HEK293 (cell line): Measurements from ENCODE around the gene EHD2.

Experiments used
- BCL6B ChIP-seq: fragments of 450-650 bp; formaldehyde crosslinking; IDR thresholded peaks from 2 replicates; pipeline ENCODE4 v1.5.1; 2017; ENCODE audit warnings: missing biosample characterization, missing genetic modification characterization
- GFI1B ChIP-seq: fragments of 450-650 bp; formaldehyde crosslinking; IDR thresholded peaks from 2 replicates; pipeline ENCODE4 v1.5.1; 2016; ENCODE audit warnings: missing biosample characterization, missing genetic modification characterization
- GLIS1 ChIP-seq: fragments of 450-650 bp; formaldehyde crosslinking; IDR thresholded peaks from 2 replicates; pipeline ENCODE4 v1.5.1; 2016; ENCODE audit warnings: missing biosample characterization, missing genetic modification characterization
- HOXD13 ChIP-seq: sonication (generic); formaldehyde crosslinking; IDR thresholded peaks from 2 replicates; pipeline ENCODE4 v1.8.0; 2022; ENCODE audit warnings: missing genetic modification reagents, borderline replicate concordance
- KLF8 ChIP-seq: fragments of 450-650 bp; formaldehyde crosslinking; IDR thresholded peaks from 2 replicates; pipeline ENCODE4 v1.5.1; 2016; ENCODE audit warnings: missing biosample characterization, missing genetic modification characterization
- KLF9 ChIP-seq: fragments of 450-650 bp; formaldehyde crosslinking; IDR thresholded peaks from 2 replicates; pipeline ENCODE4 v1.5.1; 2016; ENCODE audit warnings: missing biosample characterization, missing genetic modification characterization, low read depth
- PRDM1 ChIP-seq: fragments of 450-650 bp; formaldehyde crosslinking; IDR thresholded peaks from 2 replicates; pipeline ENCODE4; 2016; ENCODE audit warnings: missing biosample characterization, missing genetic modification characterization
- PRDM6 ChIP-seq: fragments of 450-650 bp; formaldehyde crosslinking; IDR thresholded peaks from 2 replicates; pipeline ENCODE4 v1.5.1; 2017; ENCODE audit warnings: missing biosample characterization, missing genetic modification characterization
- RBAK ChIP-seq: fragments of 450-650 bp; formaldehyde crosslinking; IDR thresholded peaks from 2 replicates; pipeline ENCODE4 v1.5.1; 2016; ENCODE audit warnings: missing biosample characterization, missing genetic modification characterization
- SETDB1 ChIP-seq: IDR thresholded peaks from one replicate; pipeline ENCODE4 v1.6.1; 2017; ENCODE audit warnings: mild to moderate bottlenecking, low read length, moderate library complexity, mixed read lengths; ENCODE audit not compliant: insufficient read length
- SP7 ChIP-seq: fragments of 450-650 bp; formaldehyde crosslinking; IDR thresholded peaks from 2 replicates; pipeline ENCODE4 v1.5.1; 2016; ENCODE audit warnings: missing biosample characterization, missing genetic modification characterization
- ZBTB17 ChIP-seq: fragments of 450-650 bp; formaldehyde crosslinking; IDR thresholded peaks from 2 replicates; pipeline ENCODE4 v1.5.1; 2016; ENCODE audit warnings: missing biosample characterization, missing genetic modification characterization
- ZBTB44 ChIP-seq: fragments of 450-650 bp; IDR thresholded peaks from 2 replicates; pipeline ENCODE4 v1.5.1; 2018; ENCODE audit warnings: missing biosample characterization, mild to moderate bottlenecking, missing genetic modification characterization
- ZNF169 ChIP-seq: fragments of 450-650 bp; formaldehyde crosslinking; IDR thresholded peaks from 2 replicates; pipeline ENCODE4 v1.5.1; 2016; ENCODE audit warnings: missing biosample characterization, missing genetic modification characterization
- ZNF211 ChIP-seq: fragments of 450-650 bp; formaldehyde crosslinking; IDR thresholded peaks from 2 replicates; pipeline ENCODE4 v1.5.1; 2016; ENCODE audit warnings: low read depth, missing biosample characterization, missing genetic modification characterization
- ZNF221 ChIP-seq: fragments of 450-650 bp; formaldehyde crosslinking; IDR thresholded peaks from 2 replicates; pipeline ENCODE4 v1.5.1; 2017; ENCODE audit warnings: missing biosample characterization, missing genetic modification characterization, borderline replicate concordance
- ZNF311 ChIP-seq: fragments of 450-650 bp; formaldehyde crosslinking; IDR thresholded peaks from 2 replicates; pipeline ENCODE4 v1.5.1; 2017; ENCODE audit warnings: missing biosample characterization, missing genetic modification characterization, borderline replicate concordance
- ZNF366 ChIP-seq: fragments of 450-650 bp; formaldehyde crosslinking; conservative IDR thresholded peaks from 2 replicates; pipeline ENCODE4 v1.5.1; 2016; ENCODE audit warnings: missing biosample characterization, missing genetic modification characterization
- ZNF398 ChIP-seq: fragments of 450-650 bp; formaldehyde crosslinking; IDR thresholded peaks from 2 replicates; pipeline ENCODE4 v1.5.1; 2017; ENCODE audit warnings: missing biosample characterization, missing genetic modification characterization
- ZNF426 ChIP-seq: fragments of 450-650 bp; formaldehyde crosslinking; IDR thresholded peaks from 2 replicates; pipeline ENCODE4 v1.5.1; 2017; ENCODE audit warnings: missing biosample characterization, missing genetic modification characterization, mild to moderate bottlenecking, inconsistent platforms, moderate library complexity
- ZNF510 ChIP-seq: fragments of 450-650 bp; formaldehyde crosslinking; IDR thresholded peaks from 2 replicates; pipeline ENCODE4 v1.5.1; 2018; ENCODE audit warnings: mild to moderate bottlenecking, missing genetic modification characterization, missing biosample characterization; ENCODE audit not compliant: insufficient replicate concordance
- ZNF514 ChIP-seq: fragments of 450-650 bp; formaldehyde crosslinking; IDR thresholded peaks from 2 replicates; pipeline ENCODE4 v1.5.1; 2016; ENCODE audit warnings: missing biosample characterization, missing genetic modification characterization
- ZNF521 ChIP-seq: fragments of 450-650 bp; formaldehyde crosslinking; IDR thresholded peaks from 2 replicates; pipeline ENCODE4 v1.5.1; 2017; ENCODE audit warnings: missing biosample characterization, mild to moderate bottlenecking, missing genetic modification characterization
- ZNF548 ChIP-seq: fragments of 450-650 bp; formaldehyde crosslinking; IDR thresholded peaks from 2 replicates; pipeline ENCODE4 v1.5.1; 2016; ENCODE audit warnings: missing biosample characterization, missing genetic modification characterization
- ZNF549 ChIP-seq: fragments of 450-650 bp; IDR thresholded peaks from 2 replicates; pipeline ENCODE4 v1.5.1; 2018; ENCODE audit warnings: missing biosample characterization, missing genetic modification characterization, mild to moderate bottlenecking, inconsistent platforms, moderate library complexity
- ZNF555 ChIP-seq: fragments of 450-650 bp; formaldehyde crosslinking; conservative IDR thresholded peaks from 2 replicates; pipeline ENCODE4 v1.5.1; 2017; ENCODE audit warnings: missing biosample characterization, mild to moderate bottlenecking, missing genetic modification characterization, inconsistent platforms
- ZNF600 ChIP-seq: fragments of 450-650 bp; formaldehyde crosslinking; IDR thresholded peaks from 2 replicates; pipeline ENCODE4 v1.5.1; 2016; ENCODE audit warnings: missing biosample characterization, missing genetic modification characterization
- ZNF626 ChIP-seq: fragments of 450-650 bp; sonication (Bioruptor Pico); formaldehyde crosslinking; IDR thresholded peaks from 2 replicates; pipeline ENCODE4 v1.5.1; 2018; ENCODE audit warnings: missing biosample characterization, missing genetic modification characterization, inconsistent platforms
- ZNF677 ChIP-seq: fragments of 450-650 bp; IDR thresholded peaks from 2 replicates; pipeline ENCODE4 v1.5.0; 2018; ENCODE audit warnings: missing biosample characterization, mild to moderate bottlenecking, missing genetic modification characterization, moderate library complexity
- ZNF707 ChIP-seq: fragments of 450-650 bp; formaldehyde crosslinking; IDR thresholded peaks from 2 replicates; pipeline ENCODE4 v1.5.1; 2016; ENCODE audit warnings: missing biosample characterization, missing genetic modification characterization
- ZNF785 ChIP-seq: fragments of 450-650 bp; formaldehyde crosslinking; IDR thresholded peaks from 2 replicates; pipeline ENCODE4 v1.5.1; 2016; ENCODE audit warnings: missing biosample characterization, missing genetic modification characterization
- ZSCAN23 ChIP-seq: fragments of 450-650 bp; formaldehyde crosslinking; IDR thresholded peaks from 2 replicates; pipeline ENCODE4 v1.5.1; 2016; ENCODE audit warnings: missing biosample characterization, missing genetic modification characterization
- ZSCAN30 ChIP-seq: fragments of 450-650 bp; IDR thresholded peaks from 2 replicates; pipeline ENCODE4 v1.5.1; 2018; ENCODE audit warnings: missing biosample characterization, mild to moderate bottlenecking, missing genetic modification characterization, moderate library complexity
- ZSCAN4 ChIP-seq: fragments of 450-650 bp; formaldehyde crosslinking; IDR thresholded peaks from 2 replicates; pipeline ENCODE4 v1.5.1; 2017; ENCODE audit warnings: missing biosample characterization, missing genetic modification characterization

EHD2 gene

GRCh38 chr19:47745010-47745901, 32.0 kb downstream of the EHD2 start, which contains the start of gene NOP53 (continued):
- TF ChIP-seq ZBTB44, result no peak
- TF ChIP-seq ZNF221 (tag by site-specific recombination), result no peak
- TF ChIP-seq ZNF677 (tag by site-specific recombination), result no peak
- peak; percentile 74; the same call in 1 of the 2 replicates for TF ChIP-seq BCL6B (tag by site-specific recombination)
- no peak for TF ChIP-seq ZNF626 (tag by site-specific recombination)
- no peak for TF ChIP-seq ZNF785 (tag by site-specific recombination)
- TF ChIP-seq ZNF426 (tag by site-specific recombination), result no peak
- TF ChIP-seq RBAK (tag by site-specific recombination), result no peak
- TF ChIP-seq ZSCAN4, result no peak
- TF ChIP-seq ZNF548 (tag by site-specific recombination), result no peak
- TF ChIP-seq ZNF549 (tag by site-specific recombination), result no peak
- peak; percentile 76 for TF ChIP-seq ZBTB17
- TF ChIP-seq ZSCAN23 (tag by site-specific recombination), result no peak
- no peak for TF ChIP-seq ZNF514 (tag by site-specific recombination)
- no peak for TF ChIP-seq ZNF510 (tag by site-specific recombination)
- no peak for TF ChIP-seq PRDM1 (tag by site-specific recombination)
- TF ChIP-seq ZNF169 (tag by site-specific recombination), result no peak
- no peak for TF ChIP-seq ZSCAN30 (tag by site-specific recombination)
- no peak for TF ChIP-seq HOXD13 (CRISPR knock-in tag)
- no peak for TF ChIP-seq ZNF707 (tag by site-specific recombination)
- TF ChIP-seq SETDB1, result no peak
- TF ChIP-seq ZNF366 (tag by site-specific recombination), result no peak
- no peak for TF ChIP-seq ZNF521 (tag by site-specific recombination)
- no peak for TF ChIP-seq ZNF398 (tag by site-specific recombination)
- TF ChIP-seq ZNF311 (tag by site-specific recombination), result no peak
- no peak for TF ChIP-seq GFI1B (tag by site-specific recombination)
- no peak for TF ChIP-seq GLIS1 (tag by site-specific recombination)
- TF ChIP-seq KLF9 (tag by site-specific recombination), result no peak
- no peak for TF ChIP-seq PRDM6
- TF ChIP-seq KLF8 (tag by site-specific recombination), result peak; percentile 72; the same call in 1 of the 2 replicates
- TF ChIP-seq SP7 (tag by site-specific recombination), result peak; percentile 64
- TF ChIP-seq ZNF600 (tag by site-specific recombination), result no peak
- TF ChIP-seq ZNF211 (tag by site-specific recombination), result no peak
- TF ChIP-seq ZNF555, result no peak
